OCI-LY1 (cell line): ENCODE measurements around the gene SAXO1.

Experiments used
- H2AFZ ChIP-seq: fragments of 200-600 bp; sonication (generic), shearing (Covaris generic); 2 replicates; pipeline ENCODE4 v1.6.0; 2014; ENCODE audit warnings: antibody characterized with exemption, mild to moderate bottlenecking, low read length
- H3F3A ChIP-seq: fragments of 200-600 bp; sonication (generic), shearing (Covaris generic); 2 replicates; pipeline ENCODE4 v1.6.0; 2014; ENCODE audit warnings: mild to moderate bottlenecking, antibody characterized with exemption, low read length, moderate library complexity; ENCODE audit not compliant: insufficient read depth
- H3K27ac ChIP-seq: fragments of 200-600 bp; sonication (generic); 2 replicates; pipeline ENCODE4 v1.5.1; 2014; ENCODE audit warnings: low read length, mixed run types, mild to moderate bottlenecking, low read depth; ENCODE audit not compliant: poor library complexity, severe bottlenecking
- H3K27me3 ChIP-seq: fragments of 200-600 bp; sonication (generic); 2 replicates; pipeline ENCODE4 v1.6.0; 2014; ENCODE audit warnings: antibody characterized with exemption, mild to moderate bottlenecking, low read length, moderate library complexity; ENCODE audit not compliant: insufficient read depth
- H3K36me3 ChIP-seq: fragments of 200-600 bp; sonication (generic); 2 replicates; pipeline ENCODE4 v1.6.1; 2014; ENCODE audit warnings: mild to moderate bottlenecking, antibody characterized with exemption, low read length, moderate library complexity, mixed read lengths; ENCODE audit not compliant: insufficient read depth
- H3K4me1 ChIP-seq: fragments of 200-600 bp; sonication (generic); 2 replicates; pipeline ENCODE4 v1.5.1; 2014; ENCODE audit warnings: mild to moderate bottlenecking, low read length, moderate library complexity; ENCODE audit not compliant: insufficient read depth, severe bottlenecking
- H3K4me2 ChIP-seq: fragments of 200-600 bp; sonication (generic), shearing (Covaris generic); 2 replicates; pipeline ENCODE4 v1.6.1; 2014; ENCODE audit warnings: low read length
- H3K4me3 ChIP-seq: fragments of 200-600 bp; sonication (generic); 2 replicates; pipeline ENCODE4 v1.5.1; 2014; ENCODE audit warnings: low read length, low read depth, mild to moderate bottlenecking, mixed read lengths; ENCODE audit not compliant: poor library complexity, severe bottlenecking
- H3K79me2 ChIP-seq: fragments of 200-600 bp; shearing (Covaris generic); 2 replicates; pipeline ENCODE4 v1.6.1; 2016; ENCODE audit warnings: mixed run types, low read length, mixed read lengths; ENCODE audit not compliant: insufficient read depth
- H3K9ac ChIP-seq: fragments of 200-600 bp; sonication (generic), shearing (Covaris generic); 2 replicates; pipeline ENCODE4 v1.6.1; 2014; ENCODE audit warnings: mild to moderate bottlenecking, low read length, mixed read lengths
- H3K9me2 ChIP-seq: fragments of 200-600 bp; sonication (generic), shearing (Covaris generic); 2 replicates; pipeline ENCODE4 v1.6.1; 2014; ENCODE audit warnings: low read depth, mild to moderate bottlenecking, low read length, mixed read lengths
- H3K9me3 ChIP-seq: fragments of 200-600 bp; shearing (Covaris generic); 2 replicates; pipeline ENCODE4 v1.6.1; 2014; ENCODE audit warnings: low read length, mixed read lengths
- H4K20me1 ChIP-seq: fragments of 200-600 bp; sonication (generic), shearing (Covaris generic); 2 replicates; pipeline ENCODE4 v1.6.0; 2016; ENCODE audit warnings: mild to moderate bottlenecking, low read length; ENCODE audit not compliant: insufficient read depth
- EZH2 ChIP-seq: fragments of 200-600 bp; sonication (generic), shearing (Covaris generic); IDR thresholded peaks from 2 replicates; pipeline ENCODE4 v1.8.0; 2017; ENCODE audit warnings: borderline replicate concordance, mixed run types, mild to moderate bottlenecking, antibody characterized with exemption, low read length, moderate library complexity, mixed read lengths
- TF ChIP-seq, protein P1 (sequence below): fragments of 200-600 bp; sonication (generic), shearing (Covaris generic); IDR thresholded peaks from 2 replicates; pipeline ENCODE4 v1.5.1; 2017; ENCODE audit warnings: mild to moderate bottlenecking, antibody characterized with exemption, low read length, moderate library complexity, mixed read lengths

Gene SAXO1

DNA sequence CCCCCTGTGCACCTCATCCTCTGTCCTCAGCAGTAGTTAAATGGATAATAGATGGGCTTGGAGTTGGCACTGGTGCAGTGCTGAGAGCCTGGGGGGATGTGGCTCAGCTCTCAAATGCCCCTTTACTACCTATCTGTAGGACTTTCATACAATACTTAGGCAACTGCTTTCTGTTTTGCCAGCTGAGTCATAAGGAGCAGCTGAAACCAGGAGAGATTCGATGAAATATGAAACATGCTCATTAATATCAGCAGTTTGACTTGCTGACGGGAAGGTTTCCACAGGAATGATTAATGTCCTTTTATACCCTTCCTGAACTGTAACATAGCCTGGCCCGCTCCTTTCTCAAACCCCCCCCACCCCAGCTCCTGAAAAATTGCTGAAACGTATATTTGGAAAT lies 142.6 kb downstream of the SAXO1 start:
- H3K4me1 ChIP-seq: no peaks in the 10 kb centered on the region
- H3K9me3 ChIP-seq: no peaks in the 10 kb centered on the region
- H3K36me3 ChIP-seq: no peaks in the 10 kb centered on the region
- H3K4me2 ChIP-seq: no peak overlapping the region
- H3K79me2 ChIP-seq: no peaks in the 10 kb centered on the region
- H4K20me1 ChIP-seq: no peaks in the 10 kb centered on the region
- no peaks in the 10 kb centered on the region for H3K9me2 ChIP-seq
- no peak overlapping the region for H2AFZ ChIP-seq
- H3K9ac ChIP-seq: no peak overlapping the region
- no peaks in the 10 kb centered on the region for H3F3A ChIP-seq
- no peak overlapping the region for H3K4me3 ChIP-seq
- H3K27ac ChIP-seq: no peak overlapping the region
- H3K27me3 ChIP-seq: no peaks in the 10 kb centered on the region
- no peak for TF ChIP-seq EZH2
- TF ChIP-seq, protein P1, sequence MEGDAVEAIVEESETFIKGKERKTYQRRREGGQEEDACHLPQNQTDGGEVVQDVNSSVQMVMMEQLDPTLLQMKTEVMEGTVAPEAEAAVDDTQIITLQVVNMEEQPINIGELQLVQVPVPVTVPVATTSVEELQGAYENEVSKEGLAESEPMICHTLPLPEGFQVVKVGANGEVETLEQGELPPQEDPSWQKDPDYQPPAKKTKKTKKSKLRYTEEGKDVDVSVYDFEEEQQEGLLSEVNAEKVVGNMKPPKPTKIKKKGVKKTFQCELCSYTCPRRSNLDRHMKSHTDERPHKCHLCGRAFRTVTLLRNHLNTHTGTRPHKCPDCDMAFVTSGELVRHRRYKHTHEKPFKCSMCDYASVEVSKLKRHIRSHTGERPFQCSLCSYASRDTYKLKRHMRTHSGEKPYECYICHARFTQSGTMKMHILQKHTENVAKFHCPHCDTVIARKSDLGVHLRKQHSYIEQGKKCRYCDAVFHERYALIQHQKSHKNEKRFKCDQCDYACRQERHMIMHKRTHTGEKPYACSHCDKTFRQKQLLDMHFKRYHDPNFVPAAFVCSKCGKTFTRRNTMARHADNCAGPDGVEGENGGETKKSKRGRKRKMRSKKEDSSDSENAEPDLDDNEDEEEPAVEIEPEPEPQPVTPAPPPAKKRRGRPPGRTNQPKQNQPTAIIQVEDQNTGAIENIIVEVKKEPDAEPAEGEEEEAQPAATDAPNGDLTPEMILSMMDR: no peak

- Histone ChIP-seq H3K27ac (no peak overlapping the region), H3K4me3 (no peak overlapping the region), H3K4me2 (no peak overlapping the region), H2AFZ (no peak overlapping the region), H4K20me1 (no peaks in the 10 kb centered on the region), H3K27me3 (no peaks in the 10 kb centered on the region), H3K36me3 (no peaks in the 10 kb centered on the region), H3K9ac (no peak overlapping the region), H3F3A (no peaks in the 10 kb centered on the region), H3K79me2 (no peaks in the 10 kb centered on the region), H3K9me2 (no peaks in the 10 kb centered on the region), H3K4me1 (no peaks in the 10 kb centered on the region), H3K9me3 (no peaks in the 10 kb centered on the region)
- TF ChIP-seq, protein P1: no peak
- no peak for TF ChIP-seq EZH2
Observed at GRCh38 chr9:18889550-18889949, 143.5 kb downstream of the SAXO1 start.

GRCh38 chr9:18888290-18888689 lies 144.7 kb downstream of the SAXO1 start:
- Histone ChIP-seq H3K4me2 (no peak overlapping the region), H4K20me1 (no peaks in the 10 kb centered on the region), H3K9ac (no peak overlapping the region), H3K4me3 (no peak overlapping the region), H3K36me3 (no peaks in the 10 kb centered on the region), H3F3A (no peaks in the 10 kb centered on the region), H3K27me3 (no peaks in the 10 kb centered on the region), H3K9me2 (no peaks in the 10 kb centered on the region), H2AFZ (no peak overlapping the region), H3K27ac (no peak overlapping the region), H3K79me2 (no peaks in the 10 kb centered on the region), H3K4me1 (no peaks in the 10 kb centered on the region), H3K9me3 (no peaks in the 10 kb centered on the region)
- no peak for TF ChIP-seq EZH2
- TF ChIP-seq, protein P1: no peak
